Tibial nerve (tissue), 4 donors: ENCODE results near the gene PCDHGA12.

Experiments
- EP300 ChIP-seq, 2 donors: sonication (generic); formaldehyde crosslinking; IDR thresholded peaks; one replicate each; pipeline ENCODE4 v1.6.1; 2017; ENCODE audit warnings: antibody characterized with exemption in 2 of 2, mild to moderate bottlenecking in 1 of 2
- TF ChIP-seq, protein P1 (sequence below), 5 experiments: fragments of 200-600 bp in 3 of 5; fragments of 450-650 bp in 2 of 5; sonication (generic) in 3 of 5; IDR thresholded peaks; one replicate each; pipeline ENCODE4 v1.5.1; 2016 to 2019; ENCODE audit warnings: antibody characterized with exemption in 5 of 5, mild to moderate bottlenecking in 3 of 5, moderate library complexity in 2 of 5

DNA sequence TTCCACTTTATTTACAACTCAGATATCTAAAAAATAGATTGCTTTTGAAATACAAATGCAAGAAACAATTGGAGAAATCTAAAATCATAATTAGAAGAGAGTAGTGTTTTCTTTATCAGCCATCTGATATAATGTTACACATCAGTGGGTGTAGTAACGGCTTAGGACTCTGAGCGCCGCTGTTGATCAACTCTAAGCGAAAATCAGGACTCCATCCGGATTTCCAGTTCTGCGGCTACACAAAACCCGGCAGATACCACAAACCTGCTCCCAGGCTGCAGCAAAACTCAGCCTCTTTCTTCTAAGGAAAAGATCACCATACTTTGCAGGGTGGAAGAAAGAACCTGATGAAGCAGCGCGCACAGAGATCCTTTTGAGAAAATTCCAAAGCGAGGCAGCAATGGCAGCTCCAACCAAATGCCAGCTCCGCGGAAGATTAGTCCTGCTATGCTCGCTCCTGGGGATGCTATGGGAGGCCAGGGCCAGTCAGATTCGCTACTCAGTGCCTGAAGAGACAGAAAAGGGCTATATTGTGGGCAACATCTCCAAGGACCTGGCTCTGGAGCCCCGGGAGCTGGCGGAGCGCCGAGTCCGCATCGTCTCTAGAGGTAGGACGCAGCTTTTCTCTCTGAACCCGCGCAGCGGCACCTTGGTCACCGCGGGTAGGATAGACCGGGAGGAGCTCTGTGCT is 27.6 kb upstream of the PCDHGA12 start, which contains the start of gene PCDHGA9:
- no peak for TF ChIP-seq EP300 (IDR thresholded peaks at IDR 0.05)
- TF ChIP-seq, protein P1, sequence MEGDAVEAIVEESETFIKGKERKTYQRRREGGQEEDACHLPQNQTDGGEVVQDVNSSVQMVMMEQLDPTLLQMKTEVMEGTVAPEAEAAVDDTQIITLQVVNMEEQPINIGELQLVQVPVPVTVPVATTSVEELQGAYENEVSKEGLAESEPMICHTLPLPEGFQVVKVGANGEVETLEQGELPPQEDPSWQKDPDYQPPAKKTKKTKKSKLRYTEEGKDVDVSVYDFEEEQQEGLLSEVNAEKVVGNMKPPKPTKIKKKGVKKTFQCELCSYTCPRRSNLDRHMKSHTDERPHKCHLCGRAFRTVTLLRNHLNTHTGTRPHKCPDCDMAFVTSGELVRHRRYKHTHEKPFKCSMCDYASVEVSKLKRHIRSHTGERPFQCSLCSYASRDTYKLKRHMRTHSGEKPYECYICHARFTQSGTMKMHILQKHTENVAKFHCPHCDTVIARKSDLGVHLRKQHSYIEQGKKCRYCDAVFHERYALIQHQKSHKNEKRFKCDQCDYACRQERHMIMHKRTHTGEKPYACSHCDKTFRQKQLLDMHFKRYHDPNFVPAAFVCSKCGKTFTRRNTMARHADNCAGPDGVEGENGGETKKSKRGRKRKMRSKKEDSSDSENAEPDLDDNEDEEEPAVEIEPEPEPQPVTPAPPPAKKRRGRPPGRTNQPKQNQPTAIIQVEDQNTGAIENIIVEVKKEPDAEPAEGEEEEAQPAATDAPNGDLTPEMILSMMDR (IDR thresholded peaks at IDR 0.05) = peak in 1 of 5 experiments; percentile 8
